ENCODE measurements around the gene SMIM41. TPM values are rescaled to one million over a fixed set of nuclear protein-coding genes. Genes with fewer than 3 reads are reported as not detected.

Gene SMIM41
- total RNA-seq, 4 donors from 2014 or later, result not detected

GRCh38 chr12:52067081-52067374, 12.5 kb upstream of the SMIM41 start:
- Histone ChIP-seq H3K4me1 (peaks cover 36 to 48% of the 10 kb centered on the region in 2 donors), H3K27ac (no peak overlapping the region), H3K36me3 (no peaks in the 10 kb centered on the region), H3K9me3 (no peaks in the 10 kb centered on the region), H3K4me3 (no peak overlapping the region), H3K27me3 (no peaks in the 10 kb centered on the region)
- no peak for DNase-seq
- intact Hi-C loops (cut with DNase I; ENCODE audit: low total_unique reads), result no loop called here
- no peak for TF ChIP-seq POLR2A (IDR thresholded peaks at IDR 0.05)
- TF ChIP-seq, protein P1, sequence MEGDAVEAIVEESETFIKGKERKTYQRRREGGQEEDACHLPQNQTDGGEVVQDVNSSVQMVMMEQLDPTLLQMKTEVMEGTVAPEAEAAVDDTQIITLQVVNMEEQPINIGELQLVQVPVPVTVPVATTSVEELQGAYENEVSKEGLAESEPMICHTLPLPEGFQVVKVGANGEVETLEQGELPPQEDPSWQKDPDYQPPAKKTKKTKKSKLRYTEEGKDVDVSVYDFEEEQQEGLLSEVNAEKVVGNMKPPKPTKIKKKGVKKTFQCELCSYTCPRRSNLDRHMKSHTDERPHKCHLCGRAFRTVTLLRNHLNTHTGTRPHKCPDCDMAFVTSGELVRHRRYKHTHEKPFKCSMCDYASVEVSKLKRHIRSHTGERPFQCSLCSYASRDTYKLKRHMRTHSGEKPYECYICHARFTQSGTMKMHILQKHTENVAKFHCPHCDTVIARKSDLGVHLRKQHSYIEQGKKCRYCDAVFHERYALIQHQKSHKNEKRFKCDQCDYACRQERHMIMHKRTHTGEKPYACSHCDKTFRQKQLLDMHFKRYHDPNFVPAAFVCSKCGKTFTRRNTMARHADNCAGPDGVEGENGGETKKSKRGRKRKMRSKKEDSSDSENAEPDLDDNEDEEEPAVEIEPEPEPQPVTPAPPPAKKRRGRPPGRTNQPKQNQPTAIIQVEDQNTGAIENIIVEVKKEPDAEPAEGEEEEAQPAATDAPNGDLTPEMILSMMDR (IDR thresholded peaks at IDR 0.05 in 4 of 5, conservative IDR thresholded peaks at IDR 0.05 in 1 of 5), result no peak
- no peak for ATAC-seq
- in situ Hi-C loops (cut with MboI; ENCODE audit: low sequenced_read_pairs in 4 of 4), result no loop called here

DNA sequence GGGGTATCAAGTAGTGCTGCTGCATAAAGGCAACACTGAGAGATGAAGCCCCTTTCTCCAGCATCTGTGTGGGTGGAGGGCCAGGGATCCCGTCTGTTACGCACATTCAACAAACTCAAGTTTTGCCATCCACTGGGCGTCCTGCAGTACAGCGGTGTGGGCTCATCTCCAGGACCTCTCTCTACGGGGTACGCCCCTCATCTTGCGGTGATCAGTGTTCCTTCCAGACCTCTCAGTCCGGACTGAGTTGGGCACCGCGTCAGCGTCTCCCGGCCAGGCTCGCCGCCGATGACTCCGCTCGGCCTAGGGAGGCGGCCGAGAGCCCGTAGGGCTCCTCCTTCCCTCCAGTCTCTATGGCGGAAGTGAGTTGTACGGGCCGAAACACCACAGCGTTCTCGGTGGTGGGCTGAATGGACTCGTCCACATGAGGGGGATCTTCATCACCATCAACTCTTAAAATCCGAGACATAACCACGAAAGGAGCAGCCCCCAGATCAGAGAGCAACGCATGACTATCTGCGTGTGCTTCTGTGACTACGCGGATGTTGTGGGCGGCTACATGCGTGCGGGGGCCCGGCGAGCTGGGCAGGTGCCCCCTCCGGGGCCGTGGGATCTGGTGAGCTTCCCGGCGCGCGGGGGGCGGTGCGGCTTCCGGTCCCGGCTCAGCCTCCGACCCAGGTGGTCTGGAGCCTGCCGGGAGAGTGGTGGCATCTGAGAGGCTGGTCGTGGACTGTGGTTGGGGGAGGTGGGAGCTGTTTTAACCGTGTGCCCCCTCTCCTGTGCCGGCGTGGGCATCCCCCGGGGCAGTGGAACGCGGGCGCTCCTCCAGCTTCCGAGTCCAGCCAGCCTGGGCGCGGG, 9.9 kb upstream of the SMIM41 start, which contains the start of gene ATG101:
Gene ATG101 (plus strand): TSS at position 652 of the 858 bp plus-strand sequence. CDS start 3,673 bp downstream, outside the sequence.
- peak; percentile 98 to 99 for ATAC-seq
- H3K9me3 ChIP-seq, result no peaks in the 10 kb centered on the region
- H3K36me3 ChIP-seq, result peaks cover 0 to 16% of the 10 kb centered on the region in 2 donors
- H3K27ac ChIP-seq, result peak within 1 kb of the TSS; percentile 89 to 96 (median 93)
- TF ChIP-seq, protein P1 (IDR thresholded peaks at IDR 0.05 in 4 of 5, conservative IDR thresholded peaks at IDR 0.05 in 1 of 5), result peak; percentile 45 to 70 (median 56)
- peak; percentile 83 to 91 for TF ChIP-seq POLR2A (IDR thresholded peaks at IDR 0.05)
- peak within 1 kb of the TSS; percentile 84 to 97 (median 96) for H3K4me3 ChIP-seq
- H3K27me3 ChIP-seq, result no peaks in the 10 kb centered on the region
- intact Hi-C loops (cut with DNase I; ENCODE audit: low total_unique reads) (loop anchor here (1.0 to 2.0 kb wide), 2 partner anchors 37 to 44 kb away; no protein-coding TSS in a partner anchor), in situ Hi-C loops (cut with MboI; ENCODE audit: low sequenced_read_pairs in 4 of 4) (no loop called here)
- H3K4me1 ChIP-seq, result peaks cover 26 to 30% of the 10 kb centered on the region in 2 donors
- DNase-seq, result peak; percentile 90 to 91

GRCh38 chr12:52070185-52070925, 9.1 kb upstream of the SMIM41 start:
- intact Hi-C loops (cut with DNase I; ENCODE audit: low total_unique reads) (no loop called here), in situ Hi-C loops (cut with MboI; ENCODE audit: low sequenced_read_pairs in 4 of 4) (no loop called here)
- Histone ChIP-seq H3K27me3 (no peaks in the 10 kb centered on the region), H3K27ac (peak overlapping the region; percentile 89 to 96 (median 93)), H3K4me1 (peaks cover 33 to 34% of the 10 kb centered on the region in 2 donors), H3K9me3 (no peaks in the 10 kb centered on the region), H3K4me3 (peak overlapping the region; percentile 84 to 97 (median 96)), H3K36me3 (peaks cover 0 to 22% of the 10 kb centered on the region in 2 donors)
- ATAC-seq (peak; percentile 26 to 37), DNase-seq (no peak)
- TF ChIP-seq, protein P1 (IDR thresholded peaks at IDR 0.05 in 4 of 5, conservative IDR thresholded peaks at IDR 0.05 in 1 of 5), result no peak

DNA sequence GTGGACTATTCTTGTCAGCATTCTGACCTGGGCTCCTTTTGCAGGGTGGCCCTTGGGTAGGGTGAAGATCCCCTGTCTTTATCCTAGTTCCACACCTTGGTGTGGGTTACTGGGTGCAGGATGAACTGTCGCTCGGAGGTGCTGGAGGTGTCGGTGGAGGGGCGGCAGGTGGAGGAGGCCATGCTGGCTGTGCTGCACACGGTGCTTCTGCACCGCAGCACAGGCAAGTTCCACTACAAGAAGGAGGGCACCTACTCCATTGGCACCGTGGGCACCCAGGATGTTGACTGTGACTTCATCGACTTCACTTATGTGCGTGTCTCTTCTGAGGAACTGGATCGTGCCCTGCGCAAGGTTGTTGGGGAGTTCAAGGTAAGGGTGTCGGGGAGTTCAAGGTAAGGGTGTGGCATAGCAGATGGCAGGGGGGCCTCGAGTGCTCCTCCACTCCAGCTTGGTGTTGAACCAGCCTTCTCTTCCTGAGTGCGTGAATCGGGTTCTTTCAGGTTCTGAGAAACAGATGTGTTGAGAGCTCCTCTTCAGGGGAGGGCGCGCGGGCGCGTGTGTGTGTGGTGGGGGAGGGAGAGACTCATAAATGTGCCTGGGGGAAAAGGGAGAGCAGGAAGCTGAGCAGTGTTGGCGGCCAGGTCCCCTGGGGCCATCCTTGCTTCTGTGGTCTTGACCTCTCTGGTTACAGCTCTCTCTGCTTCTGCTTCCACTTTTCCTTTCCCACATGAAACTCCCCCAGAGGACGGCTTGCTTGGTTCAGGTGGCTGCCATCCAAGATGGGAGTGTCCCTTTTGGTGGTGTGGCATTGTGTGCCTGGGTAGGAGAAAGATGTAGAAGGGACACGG, 5.7 kb upstream of the SMIM41 start:
- DNase-seq (peak in 1 of 2 donors; percentile 46), ATAC-seq (no peak)
- peaks cover 34 to 35% of the 10 kb centered on the region in 2 donors for H3K4me1 ChIP-seq
- no peaks in the 10 kb centered on the region for H3K27me3 ChIP-seq
- in situ Hi-C loops (cut with MboI; ENCODE audit: low sequenced_read_pairs in 4 of 4) (no loop called here), intact Hi-C loops (cut with DNase I; ENCODE audit: low total_unique reads) (no loop called here)
- no peaks in the 10 kb centered on the region for H3K9me3 ChIP-seq
- TF ChIP-seq, protein P1 (IDR thresholded peaks at IDR 0.05 in 4 of 5, conservative IDR thresholded peaks at IDR 0.05 in 1 of 5), result no peak
- peak overlapping the region in 2 of 4 donors; percentile 13 to 45 for H3K27ac ChIP-seq
- H3K36me3 ChIP-seq, result peaks cover 0 to 44% of the 10 kb centered on the region in 2 donors
- no peak overlapping the region for H3K4me3 ChIP-seq
